Measurements from ENCODE around the gene MAU2.

The MAU2 gene

GRCh38 chr19:19305696-19306095 is 14.9 kb upstream of the MAU2 start:
- no peak for DNase-seq (ENCODE audit: low read depth, low spot score)

DNA sequence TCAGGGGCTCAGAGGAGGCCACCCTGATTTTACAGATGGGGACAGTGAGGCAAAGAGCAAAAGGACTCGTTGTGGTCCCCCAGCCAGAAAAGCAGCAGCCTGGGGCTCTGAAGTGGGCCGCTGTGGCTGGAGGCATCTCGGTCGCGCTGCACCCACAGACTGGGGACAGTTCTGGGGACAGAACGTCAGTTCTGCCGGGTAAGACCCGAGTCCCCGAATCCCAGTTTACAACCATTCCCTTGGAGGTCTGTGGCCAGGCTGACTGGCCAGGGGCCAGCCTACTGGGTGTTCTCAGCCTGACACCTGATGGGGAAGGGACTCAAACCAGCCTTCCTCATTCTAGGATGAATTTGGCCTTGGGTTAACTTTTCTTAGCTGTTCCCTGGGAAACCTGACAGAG is 14.4 kb upstream of the MAU2 start:
- DNase-seq (ENCODE audit: low read depth, low spot score): no peak

DNA sequence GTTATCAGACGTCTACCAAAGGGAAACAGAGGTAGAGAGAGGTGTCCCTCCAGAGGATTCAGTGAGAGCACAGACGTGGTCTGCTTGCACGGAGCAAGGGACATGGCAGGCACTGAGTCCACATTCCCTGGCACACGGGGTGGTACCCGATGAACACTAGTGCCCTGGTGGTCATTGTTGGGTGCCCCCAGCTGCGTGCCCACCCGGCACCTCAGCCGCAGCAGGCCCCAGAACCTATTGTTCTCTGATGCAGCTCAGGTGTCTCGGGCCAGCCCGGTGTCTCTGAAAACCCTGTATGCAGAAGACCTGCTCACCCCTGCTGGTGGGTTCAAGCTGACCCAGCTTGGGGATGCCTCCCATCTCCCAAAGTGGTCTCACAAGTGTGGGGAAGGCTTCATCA is 12.3 kb upstream of the MAU2 start:
- DNase-seq (ENCODE audit: low read depth, low spot score): no peak

DNA sequence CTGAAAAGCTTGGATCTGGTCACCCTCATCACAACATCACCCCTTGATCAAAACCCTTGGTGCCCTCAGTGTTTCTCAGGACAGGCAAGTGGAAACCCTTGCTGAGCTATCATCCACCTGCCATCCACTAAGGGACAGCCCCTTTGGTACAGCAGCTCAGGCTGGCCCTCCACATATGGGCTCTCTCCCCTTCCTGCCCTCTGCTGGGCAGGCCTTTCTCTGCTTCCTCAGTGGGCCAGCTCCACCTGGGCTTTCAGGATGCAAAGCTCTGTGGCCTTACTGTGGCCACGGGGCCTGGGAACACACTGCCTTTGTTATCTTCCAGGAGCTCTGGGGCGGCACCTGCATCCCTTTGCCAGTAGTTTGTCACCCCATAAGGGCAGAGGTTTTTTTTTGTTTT is 5.2 kb upstream of the MAU2 start:
- DNase-seq (ENCODE audit: low read depth, low spot score): no peak

DNA sequence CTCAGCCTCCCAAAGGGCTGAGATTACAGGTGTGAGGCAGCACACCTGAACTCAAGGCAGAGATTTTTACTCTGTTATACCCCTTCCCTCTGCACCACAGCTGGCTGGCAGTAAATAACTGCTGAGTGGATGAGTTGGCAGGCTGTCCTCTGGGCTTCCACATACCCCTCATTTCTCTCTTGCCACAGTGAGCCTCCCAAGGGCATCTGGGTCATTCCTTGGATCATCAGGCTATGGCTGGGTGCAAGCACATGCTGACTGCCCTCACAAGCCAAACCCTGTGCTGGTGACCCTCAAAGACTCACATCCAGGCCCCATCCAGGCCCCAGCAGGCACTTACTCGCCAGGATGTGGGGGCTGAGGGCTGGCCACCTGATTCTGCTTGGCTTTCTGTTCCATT is 4.5 kb upstream of the MAU2 start:
- DNase-seq (ENCODE audit: low read depth, low spot score): no peak

DNA sequence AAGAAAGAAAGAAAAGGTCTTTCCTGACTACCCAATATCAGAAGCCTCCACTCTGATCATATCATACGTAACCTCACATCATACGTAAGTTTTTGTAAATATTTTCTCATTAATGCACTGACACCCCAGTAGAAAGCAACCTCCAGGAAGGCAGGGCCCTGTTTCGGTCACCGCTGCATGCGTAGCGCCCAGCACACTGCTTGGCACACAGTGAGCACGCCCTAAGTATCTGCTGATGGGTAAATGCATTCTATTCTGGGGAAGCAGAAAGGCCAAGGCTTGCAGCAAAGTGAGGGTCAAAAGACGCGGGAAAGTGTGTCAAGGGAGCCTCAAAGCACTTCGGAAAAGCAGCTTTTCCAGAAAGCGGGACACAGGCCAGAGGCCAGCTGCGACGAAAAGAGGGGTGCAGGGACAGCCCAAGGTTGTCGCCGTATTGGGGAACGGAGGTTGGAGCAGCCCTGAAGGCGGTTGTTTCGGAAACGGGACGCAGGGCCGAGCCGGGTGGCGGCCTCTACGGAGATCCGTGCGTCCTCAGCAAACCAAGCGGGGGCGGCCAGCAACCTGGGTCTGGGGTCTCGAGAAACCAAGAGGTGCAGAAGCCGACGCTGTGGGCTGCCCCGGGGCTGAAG is 783 bp upstream of the MAU2 start:
- no peak for DNase-seq (ENCODE audit: low read depth, low spot score)

GRCh38 chr19:19321141-19321577 is 530 bp downstream of the MAU2 start:
- no peak for DNase-seq (ENCODE audit: low read depth, low spot score)

- DNase-seq (ENCODE audit: low read depth, low spot score): no peak
These were observed 3.6 kb downstream of the MAU2 start for GRCh38 chr19:19324059-19324770.

DNA sequence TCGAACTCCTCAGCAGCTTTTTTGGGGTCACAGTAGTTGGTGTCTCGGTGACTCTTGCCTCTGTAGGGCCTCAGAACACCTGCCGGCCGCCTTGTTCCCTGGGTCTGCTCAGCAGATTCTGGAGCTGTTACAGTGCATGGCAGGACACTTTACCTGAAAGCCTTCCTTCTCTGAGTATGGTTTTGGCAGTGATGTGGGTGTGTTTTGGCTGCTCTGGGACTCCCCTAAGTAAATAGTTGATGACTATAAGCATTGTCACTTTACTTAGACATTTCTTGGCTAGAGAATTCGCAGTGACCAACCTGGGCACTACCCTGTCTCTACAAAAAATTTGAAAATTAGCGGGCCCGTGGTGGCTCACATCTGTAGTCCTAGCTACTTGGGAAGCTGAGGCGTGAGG is 7.0 kb downstream of the MAU2 start:
- DNase-seq (ENCODE audit: low read depth, low spot score): no peak

DNA sequence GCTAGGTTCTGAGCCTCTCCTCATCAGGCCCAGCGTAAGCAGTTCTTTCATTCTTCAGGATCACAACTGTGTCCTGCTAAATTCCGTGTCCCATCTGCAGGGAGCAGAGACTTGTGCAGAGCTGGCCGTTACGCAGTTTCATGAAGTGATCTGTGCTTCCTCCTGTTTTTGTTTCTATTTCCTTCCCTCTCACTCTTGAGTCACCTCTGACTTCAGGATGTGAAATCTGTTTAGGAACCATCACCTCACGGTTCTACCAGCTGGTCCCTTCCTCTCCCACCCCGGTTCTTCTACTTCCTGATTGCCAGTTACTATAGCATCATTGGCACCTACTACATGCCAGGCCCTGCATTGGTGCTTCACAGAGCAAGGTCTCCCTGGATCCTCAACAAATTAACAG is 8.5 kb downstream of the MAU2 start:
- no peak for DNase-seq (ENCODE audit: low read depth, low spot score)

DNA sequence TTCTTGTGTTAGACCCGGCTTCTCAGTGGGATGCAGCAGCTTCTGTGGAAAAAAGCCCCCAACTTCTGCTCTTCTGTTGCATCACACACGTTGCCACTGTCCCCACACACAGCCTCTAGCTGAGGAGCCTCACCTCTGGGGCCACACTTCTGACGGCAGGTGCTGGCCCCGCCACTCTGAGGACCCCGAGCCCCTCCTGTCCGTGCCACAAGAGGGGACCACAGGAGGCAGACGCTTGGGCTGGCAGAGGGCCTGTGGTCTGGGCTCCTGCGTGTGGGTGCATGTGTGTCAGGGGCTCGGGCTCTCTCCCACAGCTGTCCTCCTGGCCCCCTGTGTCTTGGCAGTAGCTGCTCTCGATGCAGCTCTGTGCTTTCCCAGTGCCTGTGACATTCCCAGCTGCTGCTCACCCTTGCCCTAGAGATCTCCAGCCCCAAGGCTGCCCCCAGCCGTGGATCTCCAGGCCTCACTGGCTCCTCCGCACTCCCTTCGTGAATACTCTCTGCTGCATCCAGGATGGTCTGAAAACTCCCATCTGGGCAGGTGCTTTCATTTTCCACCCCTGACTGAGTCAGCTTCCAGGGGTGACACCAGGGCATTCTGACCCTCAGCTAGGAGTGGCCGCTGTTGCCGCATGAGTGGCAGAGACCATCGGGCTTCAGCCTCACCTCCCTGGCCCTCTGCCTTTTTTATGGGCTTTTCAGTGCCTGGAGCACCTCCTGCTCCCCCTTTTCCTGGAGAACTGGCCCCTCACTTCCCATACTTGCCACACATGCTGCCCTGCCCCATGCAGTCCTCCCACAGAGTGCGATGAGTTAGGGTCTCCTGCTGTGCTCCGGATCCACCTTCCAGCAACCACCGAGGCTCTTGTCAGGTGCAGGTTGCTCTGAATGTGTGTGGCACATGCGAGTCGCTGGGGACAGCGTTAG is 13.7 kb downstream of the MAU2 start:
- DNase-seq (ENCODE audit: low read depth, low spot score): no peak

- DNase-seq (ENCODE audit: low read depth, low spot score): no peak
These were observed 14.3 kb downstream of the MAU2 start for GRCh38 chr19:19334989-19335344.

GRCh38 chr19:19335408-19336158 is 15.0 kb downstream of the MAU2 start:
- DNase-seq (ENCODE audit: low read depth, low spot score): no peak

GRCh38 chr19:19336597-19336996 is 16.0 kb downstream of the MAU2 start:
- DNase-seq (ENCODE audit: low read depth, low spot score): no peak

- no peak for DNase-seq (ENCODE audit: low read depth, low spot score)
These were observed 16.5 kb downstream of the MAU2 start for GRCh38 chr19:19337120-19337519.

DNA sequence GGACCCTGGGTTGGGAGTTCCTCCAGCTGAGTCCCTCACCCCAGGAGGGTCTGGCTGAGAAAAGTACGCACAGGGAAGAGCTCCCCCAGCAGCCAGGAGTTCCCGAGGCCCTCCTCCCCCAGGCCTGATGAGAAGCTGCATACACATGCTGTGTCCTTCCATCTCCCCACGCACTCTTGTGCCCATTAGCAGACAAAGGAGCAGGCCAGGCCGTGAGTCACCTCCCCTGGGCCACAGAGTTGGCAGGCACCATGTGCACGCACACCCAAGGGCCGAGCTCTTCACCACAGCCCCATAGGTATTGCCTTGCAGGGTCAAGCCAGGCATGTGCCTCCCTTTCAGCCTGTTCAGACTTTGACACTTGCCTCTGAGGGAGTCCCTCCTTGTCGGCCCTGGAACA is 17.5 kb downstream of the MAU2 start:
- no peak for DNase-seq (ENCODE audit: low read depth, low spot score)

DNA sequence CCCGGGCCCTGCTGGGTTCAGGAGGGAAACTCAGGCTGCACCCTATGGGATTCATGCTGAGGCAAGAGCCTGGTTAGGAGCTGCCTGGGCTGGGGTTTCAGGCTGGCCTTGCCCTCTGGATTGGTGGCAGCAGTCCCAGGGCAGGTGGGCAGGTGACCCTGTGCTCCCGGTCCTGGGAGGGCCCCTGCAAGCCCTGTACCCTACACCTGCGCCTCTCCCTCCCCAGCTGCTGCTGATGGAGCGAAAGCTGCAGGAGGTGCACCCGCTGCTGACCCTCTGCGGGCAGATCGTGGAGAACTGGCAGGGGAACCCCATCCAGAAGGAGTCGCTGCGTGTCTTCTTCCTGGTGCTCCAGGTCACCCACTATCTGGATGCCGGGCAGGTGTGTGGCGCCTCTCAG is 20.4 kb downstream of the MAU2 start:
- DNase-seq (ENCODE audit: low read depth, low spot score): no peak

GRCh38 chr19:19342086-19343015 is 21.7 kb downstream of the MAU2 start:
- DNase-seq (ENCODE audit: low read depth, low spot score): no peak

- DNase-seq (ENCODE audit: low read depth, low spot score): no peak
These were observed 22.4 kb downstream of the MAU2 start for GRCh38 chr19:19343016-19343362.

DNA sequence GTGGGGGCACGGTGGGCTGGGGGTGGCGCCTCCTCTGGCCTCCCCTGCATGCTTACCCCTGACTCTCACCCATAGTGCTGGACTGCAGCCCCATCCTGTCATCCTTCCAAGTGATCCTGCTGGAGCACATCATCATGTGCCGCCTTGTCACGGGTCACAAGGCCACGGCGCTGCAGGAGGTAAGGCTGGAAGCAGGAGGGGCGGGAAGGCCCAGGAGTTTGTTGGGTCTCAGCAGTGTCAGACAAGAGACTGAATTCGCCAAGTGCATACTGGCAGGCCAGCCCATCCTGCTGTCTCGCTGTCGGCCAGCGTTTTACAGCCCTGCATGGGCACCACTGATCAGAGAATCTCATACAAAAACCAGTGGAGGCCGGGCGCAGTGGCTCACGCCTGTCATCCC is 23.1 kb downstream of the MAU2 start:
- no peak for DNase-seq (ENCODE audit: low read depth, low spot score)

- DNase-seq (ENCODE audit: low read depth, low spot score): no peak
These were observed 24.6 kb downstream of the MAU2 start for GRCh38 chr19:19345232-19345631.

Data from smooth muscle cell of the brain vasculature (primary cell).